Hepatocyte (in vitro differentiated cells): ENCODE measurements around the gene PDS5A. TPM values are rescaled to one million over a fixed set of nuclear protein-coding genes. Genes with fewer than 3 reads are reported as not detected.
"Not testable (repeated sequence)": the region's sequence is repeated elsewhere in the genome, so short reads cannot be mapped to it uniquely, and the experiment has no call there.

ENCODE experiments used
- DNase-seq: peaks from one replicate; pipeline ENCODE4 v3.0.0-alpha.2; 2016; ENCODE audit warnings: low spot score
- H2AFZ ChIP-seq: fragments of 200-600 bp; sonication (generic); 2 replicates; pipeline ENCODE4 v1.6.0; 2016; ENCODE audit warnings: antibody characterized with exemption, mild to moderate bottlenecking
- H3K27ac ChIP-seq: fragments of 200-600 bp; sonication (generic); 2 replicates; pipeline ENCODE4 v1.5.1; 2016; ENCODE audit warnings: mild to moderate bottlenecking
- H3K27me3 ChIP-seq: fragments of 200-600 bp; sonication (generic); 2 replicates; pipeline ENCODE4 v1.6.1; 2016
- H3K36me3 ChIP-seq: fragments of 200-600 bp; sonication (generic); replicated peaks from 2 replicates; pipeline ENCODE4 v1.5.1; 2016; ENCODE audit warnings: low read depth; ENCODE audit not compliant: insufficient read depth
- H3K4me1 ChIP-seq: fragments of 200-600 bp; sonication (generic); 2 replicates; pipeline ENCODE4 v1.5.1; 2016; ENCODE audit warnings: mild to moderate bottlenecking, moderate library complexity; ENCODE audit not compliant: insufficient read depth
- H3K4me2 ChIP-seq: fragments of 200-600 bp; sonication (generic); 2 replicates; pipeline ENCODE4 v1.6.0; 2016
- H3K4me3 ChIP-seq: fragments of 200-600 bp; sonication (generic); 2 replicates; pipeline ENCODE4 v1.5.1; 2016; ENCODE audit warnings: mild to moderate bottlenecking
- H3K79me2 ChIP-seq: fragments of 200-600 bp; sonication (generic); 2 replicates; pipeline ENCODE4 v1.6.0; 2017; ENCODE audit warnings: mild to moderate bottlenecking
- H3K9me2 ChIP-seq: fragments of 200-600 bp; sonication (generic); replicated peaks from 2 replicates; pipeline ENCODE4 v1.6.0; 2017; ENCODE audit warnings: mild to moderate bottlenecking; ENCODE audit not compliant: insufficient read depth
- H3K9me3 ChIP-seq: fragments of 200-600 bp; sonication (generic); 2 replicates; pipeline ENCODE4 v1.5.1; 2016; ENCODE audit warnings: low read depth, mild to moderate bottlenecking
- H4K20me1 ChIP-seq: fragments of 200-600 bp; sonication (generic); 2 replicates; pipeline ENCODE4 v1.6.0; 2016; ENCODE audit warnings: mild to moderate bottlenecking; ENCODE audit not compliant: insufficient read depth, poor library complexity, severe bottlenecking
- EZH2 ChIP-seq: fragments of 200-600 bp; sonication (generic); IDR thresholded peaks from 2 replicates; pipeline ENCODE4 v1.6.1; 2016; ENCODE audit warnings: antibody characterized with exemption, mild to moderate bottlenecking, borderline replicate concordance
- EZH2phosphoT487 ChIP-seq: fragments of 200-600 bp; sonication (generic); IDR thresholded peaks from one replicate; pipeline ENCODE4 v1.6.1; 2018; ENCODE audit warnings: antibody characterized with exemption, mild to moderate bottlenecking, low read depth, moderate library complexity; ENCODE audit not compliant: unreplicated experiment, severe bottlenecking
- WGBS: methylation state at CpG from one replicate; pipeline ENCODE4 v1.1.6; 2016; ENCODE audit warnings: low lambda C conversion rate; ENCODE audit errors: missing lambda C conversion rate; 5-methylcytosine and 5-hydroxymethylcytosine counted together
- polyA plus RNA-seq: library from polyadenylated mRNA; unstranded; fragments of >200 nt; fragmentation: Nextera tagmentation; extraction: Ambion mirVana; gene quantifications from 2 replicates; pipeline ENCODE4 v1.2.1, GENCODE V29; 2016
- total RNA-seq: library from RNA; depleted of rRNA; stranded (reverse); fragments of >200 nt; gene quantifications from 2 replicates; pipeline ENCODE4 v1.2.3, GENCODE V29; 2014
- TF ChIP-seq, protein P1 (sequence below): fragments of 200-600 bp; sonication (generic); IDR thresholded peaks from 2 replicates; pipeline ENCODE4 v1.5.1; 2016; ENCODE audit warnings: antibody characterized with exemption, mild to moderate bottlenecking; ENCODE audit not compliant: poor library complexity

Gene PDS5A
- total and polyA plus RNA-seq, 2 experiments from 2014 or later: 24.6 to 69.2 TPM

DNA sequence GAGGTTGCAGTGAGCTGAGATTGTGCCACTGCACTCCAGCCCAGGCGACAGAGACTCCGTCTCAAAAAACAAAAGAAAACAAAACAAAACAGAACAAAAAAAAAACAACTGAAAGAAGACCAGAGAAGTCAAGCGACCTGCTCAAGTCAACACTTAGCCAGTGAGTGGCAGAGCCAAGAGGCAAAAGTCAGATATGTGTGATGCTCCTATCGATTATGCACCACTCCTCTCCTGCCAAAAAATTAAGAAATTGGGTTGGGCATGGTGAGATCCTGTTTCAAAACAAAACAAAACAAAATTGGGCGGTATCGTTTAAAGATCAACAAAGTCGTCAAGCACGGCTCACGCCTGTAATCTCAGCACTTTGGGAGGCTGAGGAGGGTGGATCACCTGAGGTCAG lies 137.7 kb downstream of the PDS5A start:
- no peak for DNase-seq
- H2AFZ ChIP-seq: no peak overlapping the region
- H3K79me2 ChIP-seq: peaks cover 2% of the 10 kb centered on the region
- H3K36me3 ChIP-seq: peaks cover 4% of the 10 kb centered on the region
- H4K20me1 ChIP-seq: no peaks in the 10 kb centered on the region
- H3K9me3 ChIP-seq: no peaks in the 10 kb centered on the region
- H3K27ac ChIP-seq: no peak overlapping the region
- no peaks in the 10 kb centered on the region for H3K4me1 ChIP-seq
- no peak overlapping the region for H3K4me2 ChIP-seq
- TF ChIP-seq EZH2phosphoT487 (no peak), EZH2 (no peak)
- TF ChIP-seq, protein P1, sequence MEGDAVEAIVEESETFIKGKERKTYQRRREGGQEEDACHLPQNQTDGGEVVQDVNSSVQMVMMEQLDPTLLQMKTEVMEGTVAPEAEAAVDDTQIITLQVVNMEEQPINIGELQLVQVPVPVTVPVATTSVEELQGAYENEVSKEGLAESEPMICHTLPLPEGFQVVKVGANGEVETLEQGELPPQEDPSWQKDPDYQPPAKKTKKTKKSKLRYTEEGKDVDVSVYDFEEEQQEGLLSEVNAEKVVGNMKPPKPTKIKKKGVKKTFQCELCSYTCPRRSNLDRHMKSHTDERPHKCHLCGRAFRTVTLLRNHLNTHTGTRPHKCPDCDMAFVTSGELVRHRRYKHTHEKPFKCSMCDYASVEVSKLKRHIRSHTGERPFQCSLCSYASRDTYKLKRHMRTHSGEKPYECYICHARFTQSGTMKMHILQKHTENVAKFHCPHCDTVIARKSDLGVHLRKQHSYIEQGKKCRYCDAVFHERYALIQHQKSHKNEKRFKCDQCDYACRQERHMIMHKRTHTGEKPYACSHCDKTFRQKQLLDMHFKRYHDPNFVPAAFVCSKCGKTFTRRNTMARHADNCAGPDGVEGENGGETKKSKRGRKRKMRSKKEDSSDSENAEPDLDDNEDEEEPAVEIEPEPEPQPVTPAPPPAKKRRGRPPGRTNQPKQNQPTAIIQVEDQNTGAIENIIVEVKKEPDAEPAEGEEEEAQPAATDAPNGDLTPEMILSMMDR: no peak
- no peaks in the 10 kb centered on the region for H3K27me3 ChIP-seq
- H3K9me2 ChIP-seq: no peaks in the 10 kb centered on the region
- 97% methylated on average over 9 of the region's 9 CpGs for WGBS
- no peak overlapping the region for H3K4me3 ChIP-seq

DNA sequence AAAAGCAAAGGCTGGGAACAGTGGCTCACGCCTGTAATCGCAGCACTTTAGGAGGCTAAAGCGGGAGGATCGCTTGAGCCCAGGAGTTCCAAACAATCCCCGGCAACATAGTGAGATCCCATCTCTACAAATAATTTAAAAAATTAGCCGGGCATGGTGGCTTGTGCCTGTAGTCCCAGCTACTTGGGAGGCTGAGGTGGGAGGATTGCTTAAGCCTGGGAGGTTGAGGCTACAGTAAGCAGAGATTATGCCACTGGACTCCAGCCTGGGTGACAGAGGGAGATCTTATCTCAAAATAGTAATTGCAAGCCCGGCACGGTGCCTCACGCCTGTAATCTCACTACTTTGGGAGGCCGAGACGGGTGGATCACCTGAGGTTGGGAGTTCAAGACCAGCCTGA lies 139.3 kb downstream of the PDS5A start:
- not testable (repeated sequence) for H3K9me3 ChIP-seq, H3K36me3 ChIP-seq, H3K4me1 ChIP-seq, H3K27me3 ChIP-seq, H2AFZ ChIP-seq, H3K9me2 ChIP-seq, H3K79me2 ChIP-seq, H3K4me3 ChIP-seq, H3K4me2 ChIP-seq, DNase-seq, H3K27ac ChIP-seq, H4K20me1 ChIP-seq
- WGBS: 97% methylated on average over 11 of the region's 11 CpGs

DNA sequence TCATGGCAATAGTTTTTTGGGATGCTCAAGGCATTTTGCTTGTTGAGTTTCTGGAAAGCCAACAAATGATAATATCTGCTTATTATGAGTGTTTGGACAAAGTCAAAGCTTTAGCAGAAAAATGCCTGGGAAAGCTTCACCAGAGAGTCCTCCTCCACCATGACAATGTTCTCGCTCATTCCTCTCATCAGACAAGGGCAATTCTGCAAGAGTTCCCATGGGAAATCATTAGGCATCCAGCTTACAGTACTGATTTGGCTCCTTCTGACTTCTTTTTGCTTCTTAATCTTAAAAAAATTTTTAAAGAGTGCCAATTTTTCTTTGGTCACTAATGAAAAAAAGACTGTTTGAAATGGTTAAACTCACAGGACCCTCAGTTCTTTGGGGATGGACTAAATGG lies 143.4 kb downstream of the PDS5A start:
- Histone ChIP-seq H3K27me3 (no peaks in the 10 kb centered on the region), H3K27ac (no peak overlapping the region), H3K4me2 (no peak overlapping the region), H4K20me1 (no peaks in the 10 kb centered on the region), H3K4me3 (no peak overlapping the region), H2AFZ (no peak overlapping the region), H3K9me3 (no peaks in the 10 kb centered on the region), H3K36me3 (peaks cover 4% of the 10 kb centered on the region), H3K4me1 (no peaks in the 10 kb centered on the region), H3K9me2 (no peaks in the 10 kb centered on the region), H3K79me2 (no peaks in the 10 kb centered on the region)
- TF ChIP-seq EZH2: no peak
- TF ChIP-seq, protein P1: no peak
- TF ChIP-seq EZH2phosphoT487: no peak
- WGBS: 96% methylated on average over 1 of the region's 1 CpG
- DNase-seq: no peak

DNA sequence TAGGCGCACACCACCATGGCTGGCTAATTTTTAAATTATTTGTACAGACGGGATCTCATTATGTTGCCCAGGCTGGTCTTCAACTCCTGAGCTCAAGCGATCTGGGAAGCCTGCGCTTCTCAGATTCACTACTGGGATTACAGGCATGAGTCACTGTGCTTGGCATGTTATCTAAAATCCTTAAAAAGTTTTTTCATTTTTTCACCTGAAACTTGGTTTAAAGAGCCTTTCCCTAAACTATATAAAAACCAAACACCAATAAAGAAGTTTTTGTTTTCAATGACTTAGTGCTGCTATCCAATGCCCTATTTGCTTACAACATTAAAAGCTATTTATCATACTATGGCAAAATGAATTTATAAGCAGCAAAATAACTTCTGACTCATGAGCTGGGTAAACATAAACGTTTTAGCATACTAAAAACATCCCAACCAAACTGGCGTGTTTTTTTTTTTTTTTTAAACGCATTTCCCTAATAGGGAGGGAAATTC lies 151.9 kb downstream of the PDS5A start:
- DNase-seq: peak; percentile 39
- H4K20me1 ChIP-seq: no peaks in the 10 kb centered on the region
- TF ChIP-seq EZH2phosphoT487 (no peak), EZH2 (no peak)
- TF ChIP-seq, protein P1: no peak
- no peaks in the 10 kb centered on the region for H3K9me2 ChIP-seq
- H2AFZ ChIP-seq: no peak overlapping the region
- no peaks in the 10 kb centered on the region for H3K79me2 ChIP-seq
- peak overlapping the region; percentile 32 for H3K4me2 ChIP-seq
- H3K36me3 ChIP-seq: no peaks in the 10 kb centered on the region
- WGBS: 71% methylated on average over 7 of the region's 7 CpGs
- no peaks in the 10 kb centered on the region for H3K9me3 ChIP-seq
- no peaks in the 10 kb centered on the region for H3K27me3 ChIP-seq
- H3K27ac ChIP-seq: peak overlapping the region; percentile 63
- H3K4me3 ChIP-seq: no peak overlapping the region
- no peaks in the 10 kb centered on the region for H3K4me1 ChIP-seq
